Measurements from ENCODE around the gene LHX8. TPM values are rescaled to one million over a fixed set of nuclear protein-coding genes. Genes with fewer than 3 reads are reported as not detected.

The LHX8 gene
- total and polyA plus RNA-seq, 2 donors (not counting 1 experiment from before 2014, with no cell fraction given) = not detected

- Histone ChIP-seq H3K4me3 (ENCODE audit: control extremely low read depth in 1 of 5, extremely low read depth in 1 of 5, insufficient read depth in 1 of 5, low read depth in 2 of 5, low read length in 4 of 5) (no peak overlapping the region), H4K20me1 (ENCODE audit: control insufficient read depth, insufficient read depth, low read length, poor library complexity, severe bottlenecking) (no peaks in the 10 kb centered on the region), H3K9ac (ENCODE audit: low read length) (no peak overlapping the region), H3K27ac (ENCODE audit: low read length in 2 of 2) (no peak overlapping the region), H3K79me2 (ENCODE audit: control insufficient read depth, insufficient read depth, low read length) (no peaks in the 10 kb centered on the region), H2AFZ (ENCODE audit: insufficient read depth, low read depth, low read length, poor library complexity, severe bottlenecking) (no peak overlapping the region), H3K4me2 (replicated peaks; ENCODE audit: low read depth, low read length, poor library complexity, severe bottlenecking) (no peak overlapping the region), H3K36me3 (replicated peaks in 1 of 2; ENCODE audit: control extremely low read depth in 1 of 2, control insufficient read depth in 1 of 2, extremely low read depth in 1 of 2, insufficient read depth in 2 of 2, low read length in 1 of 2) (no peaks in the 10 kb centered on the region), H3K4me1 (ENCODE audit: control insufficient read depth in 2 of 2, insufficient read depth in 2 of 2, low read length in 2 of 2) (peaks cover 7 to 23% of the 10 kb centered on the region in 2 donors), H3K27me3 (replicated peaks in 1 of 4; ENCODE audit: control extremely low read depth in 1 of 4, control insufficient read depth in 3 of 4, insufficient read depth in 4 of 4, low read length in 3 of 4) (peaks cover 0 to 78% (median 50%) of the 10 kb centered on the region in 4 experiments), H3K9me3 (ENCODE audit: control extremely low read depth in 1 of 3, control insufficient read depth in 2 of 3, insufficient read depth in 1 of 3, low read length in 2 of 3) (peaks cover 0 to 56% (median 2%) of the 10 kb centered on the region in 3 donors)
- no peak overlapping the region for H3K27ac Mint-ChIP-seq
- ChIA-PET CTCF (no interaction called here), POLR2A (no interaction called here)
- no peak for TF ChIP-seq EZH2 (IDR thresholded peaks at IDR 0.05; ENCODE audit: borderline replicate concordance, insufficient read depth, low read depth, low read length, poor library complexity, severe bottlenecking)
- TF ChIP-seq, protein P1, sequence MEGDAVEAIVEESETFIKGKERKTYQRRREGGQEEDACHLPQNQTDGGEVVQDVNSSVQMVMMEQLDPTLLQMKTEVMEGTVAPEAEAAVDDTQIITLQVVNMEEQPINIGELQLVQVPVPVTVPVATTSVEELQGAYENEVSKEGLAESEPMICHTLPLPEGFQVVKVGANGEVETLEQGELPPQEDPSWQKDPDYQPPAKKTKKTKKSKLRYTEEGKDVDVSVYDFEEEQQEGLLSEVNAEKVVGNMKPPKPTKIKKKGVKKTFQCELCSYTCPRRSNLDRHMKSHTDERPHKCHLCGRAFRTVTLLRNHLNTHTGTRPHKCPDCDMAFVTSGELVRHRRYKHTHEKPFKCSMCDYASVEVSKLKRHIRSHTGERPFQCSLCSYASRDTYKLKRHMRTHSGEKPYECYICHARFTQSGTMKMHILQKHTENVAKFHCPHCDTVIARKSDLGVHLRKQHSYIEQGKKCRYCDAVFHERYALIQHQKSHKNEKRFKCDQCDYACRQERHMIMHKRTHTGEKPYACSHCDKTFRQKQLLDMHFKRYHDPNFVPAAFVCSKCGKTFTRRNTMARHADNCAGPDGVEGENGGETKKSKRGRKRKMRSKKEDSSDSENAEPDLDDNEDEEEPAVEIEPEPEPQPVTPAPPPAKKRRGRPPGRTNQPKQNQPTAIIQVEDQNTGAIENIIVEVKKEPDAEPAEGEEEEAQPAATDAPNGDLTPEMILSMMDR (IDR thresholded peaks at IDR 0.05) = no peak
- no peak overlapping the region for H3K4me3 Mint-ChIP-seq
- H3K4me1 Mint-ChIP-seq = peaks cover 23% of the 10 kb centered on the region
- intact Hi-C loops (cut with micrococcal nuclease) = no loop called here
- WGBS (ENCODE audit: insufficient coverage) = 19% methylated on average over 19 of the region's 23 CpGs
- ATAC-seq (ENCODE audit: low read depth) (no peak), DNase-seq (peak; percentile 19)
- H3K9me3 Mint-ChIP-seq (ENCODE audit: insufficient read depth) = no peaks in the 10 kb centered on the region
- peaks cover 74% of the 10 kb centered on the region for H3K27me3 Mint-ChIP-seq
Observed at GRCh38 chr1:75132242-75132811, 1.9 kb upstream of the LHX8 start.

DNA sequence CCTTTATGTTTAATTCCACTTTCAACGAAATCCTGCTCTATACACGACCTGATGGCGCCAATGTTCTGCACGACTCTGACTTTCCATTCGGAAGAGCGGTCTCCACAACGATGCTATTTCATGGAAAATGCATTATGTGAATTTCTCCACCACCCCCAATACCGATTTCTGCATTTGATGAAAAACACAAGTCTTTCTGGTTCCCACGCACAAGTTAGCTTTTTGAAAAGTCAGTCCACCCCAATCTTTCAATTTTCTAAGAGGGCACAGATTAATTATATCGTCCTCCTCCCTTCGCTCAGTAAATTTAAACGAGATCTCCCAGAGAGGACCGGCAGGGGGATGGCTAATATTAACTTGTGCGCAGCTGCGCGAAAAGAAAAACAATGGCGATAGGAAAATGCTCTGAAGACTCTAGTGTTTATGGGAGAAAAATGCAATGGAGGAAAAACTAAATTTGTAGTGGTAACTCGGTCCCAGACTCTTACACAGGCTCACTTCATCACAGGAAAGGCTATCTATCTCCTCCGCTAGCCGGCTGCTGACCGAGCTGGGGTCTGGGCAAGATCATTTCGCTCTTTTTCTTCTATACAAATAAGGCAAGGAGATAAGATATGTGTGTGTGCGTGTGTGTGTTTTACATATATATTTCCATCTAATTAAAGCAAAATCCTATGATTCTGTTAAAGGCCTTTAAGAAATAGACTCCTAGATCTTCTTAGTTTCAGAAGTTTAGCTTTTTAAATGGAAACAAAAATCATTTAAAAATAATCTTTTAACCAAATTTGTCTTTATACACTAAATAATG, 1.2 kb upstream of the LHX8 start:
- Histone ChIP-seq H3K79me2 (ENCODE audit: control insufficient read depth, insufficient read depth, low read length) (no peaks in the 10 kb centered on the region), H3K9ac (ENCODE audit: low read length) (no peak overlapping the region), H3K4me2 (replicated peaks; ENCODE audit: low read depth, low read length, poor library complexity, severe bottlenecking) (no peak overlapping the region), H4K20me1 (ENCODE audit: control insufficient read depth, insufficient read depth, low read length, poor library complexity, severe bottlenecking) (no peaks in the 10 kb centered on the region), H2AFZ (ENCODE audit: insufficient read depth, low read depth, low read length, poor library complexity, severe bottlenecking) (no peak overlapping the region), H3K36me3 (replicated peaks in 1 of 2; ENCODE audit: control extremely low read depth in 1 of 2, control insufficient read depth in 1 of 2, extremely low read depth in 1 of 2, insufficient read depth in 2 of 2, low read length in 1 of 2) (no peaks in the 10 kb centered on the region), H3K9me3 (ENCODE audit: control extremely low read depth in 1 of 3, control insufficient read depth in 2 of 3, insufficient read depth in 1 of 3, low read length in 2 of 3) (peaks cover 0 to 56% (median 2%) of the 10 kb centered on the region in 3 donors), H3K27me3 (replicated peaks in 1 of 4; ENCODE audit: control extremely low read depth in 1 of 4, control insufficient read depth in 3 of 4, insufficient read depth in 4 of 4, low read length in 3 of 4) (peaks cover 0 to 81% (median 50%) of the 10 kb centered on the region in 4 experiments), H3K27ac (ENCODE audit: low read length in 2 of 2) (no peak overlapping the region), H3K4me1 (ENCODE audit: control insufficient read depth in 2 of 2, insufficient read depth in 2 of 2, low read length in 2 of 2) (peaks cover 7 to 23% of the 10 kb centered on the region in 2 donors), H3K4me3 (ENCODE audit: control extremely low read depth in 1 of 5, extremely low read depth in 1 of 5, insufficient read depth in 1 of 5, low read depth in 2 of 5, low read length in 4 of 5) (no peak overlapping the region)
- intact Hi-C loops (cut with micrococcal nuclease) = no loop called here
- TF ChIP-seq EZH2 (IDR thresholded peaks at IDR 0.05; ENCODE audit: borderline replicate concordance, insufficient read depth, low read depth, low read length, poor library complexity, severe bottlenecking) = no peak
- TF ChIP-seq, protein P1 (IDR thresholded peaks at IDR 0.05) = no peak
- Mint-ChIP-seq H3K4me1 (peaks cover 26% of the 10 kb centered on the region), H3K4me3 (no peak overlapping the region), H3K27me3 (peaks cover 74% of the 10 kb centered on the region), H3K27ac (no peak overlapping the region), H3K9me3 (ENCODE audit: insufficient read depth) (no peaks in the 10 kb centered on the region)
- peak; percentile 7 for DNase-seq
- WGBS (ENCODE audit: insufficient coverage) = 12% methylated on average over 15 of the region's 23 CpGs
- ChIA-PET CTCF (no interaction called here), POLR2A (no interaction called here)
- ATAC-seq (ENCODE audit: low read depth) = no peak
